GM23248 (cell line): ENCODE data around the gene KIFAP3. TPM values are rescaled to one million over a fixed set of nuclear protein-coding genes. Genes with fewer than 3 reads are reported as not detected.
"Not testable (repeated sequence)": the region's sequence is repeated elsewhere in the genome, so short reads cannot be mapped to it uniquely, and the experiment has no call there.

ENCODE experiments used
- DNase-seq: peaks from one replicate; pipeline ENCODE4 v3.0.0-alpha.2; 2015
- H2AFZ ChIP-seq: fragments of 200-600 bp; sonication (generic); 2 replicates; pipeline ENCODE4 v1.6.1; 2016; ENCODE audit warnings: antibody characterized with exemption
- H3F3A ChIP-seq: fragments of 200-600 bp; sonication (generic); 2 replicates; pipeline ENCODE4 v1.6.1; 2016; ENCODE audit warnings: mild to moderate bottlenecking, antibody characterized with exemption, mixed run types; ENCODE audit not compliant: insufficient read depth
- H3K27ac ChIP-seq: fragments of 200-600 bp; sonication (generic); 2 replicates; pipeline ENCODE4 v1.5.1; 2016; ENCODE audit warnings: mild to moderate bottlenecking
- H3K27me3 ChIP-seq: fragments of 200-600 bp; sonication (generic); replicated peaks from 2 replicates; pipeline ENCODE4 v1.6.1; 2016; ENCODE audit warnings: mild to moderate bottlenecking; ENCODE audit not compliant: insufficient read depth
- H3K36me3 ChIP-seq: fragments of 200-600 bp; sonication (generic); 2 replicates; pipeline ENCODE4 v1.6.1; 2016; ENCODE audit warnings: low read depth, mild to moderate bottlenecking
- H3K4me1 ChIP-seq: fragments of 200-600 bp; sonication (generic); 2 replicates; pipeline ENCODE4 v1.6.1; 2016; ENCODE audit warnings: mild to moderate bottlenecking; ENCODE audit not compliant: insufficient read depth
- H3K4me2 ChIP-seq: fragments of 200-600 bp; sonication (generic); one replicate; pipeline ENCODE4 v1.6.1; 2016; ENCODE audit warnings: mild to moderate bottlenecking; ENCODE audit not compliant: unreplicated experiment
- H3K4me3 ChIP-seq: fragments of 200-600 bp; sonication (generic); 2 replicates; pipeline ENCODE4 v1.5.1; 2016; ENCODE audit warnings: mild to moderate bottlenecking
- H3K79me2 ChIP-seq: fragments of 200-600 bp; sonication (generic); 2 replicates; pipeline ENCODE4 v1.6.1; 2016; ENCODE audit warnings: mild to moderate bottlenecking; ENCODE audit not compliant: insufficient read depth
- H3K9ac ChIP-seq: fragments of 200-600 bp; sonication (generic); 2 replicates; pipeline ENCODE4 v1.6.1; 2016; ENCODE audit warnings: mild to moderate bottlenecking
- H3K9me2 ChIP-seq: fragments of 200-600 bp; sonication (generic); 2 replicates; pipeline ENCODE4 v1.6.1; 2016; ENCODE audit warnings: mixed run types, mild to moderate bottlenecking, moderate library complexity; ENCODE audit not compliant: insufficient read depth
- H3K9me3 ChIP-seq: fragments of 200-600 bp; sonication (generic); one replicate; pipeline ENCODE4 v1.6.1; 2017; ENCODE audit warnings: low read depth
- H4K20me1 ChIP-seq: fragments of 200-600 bp; sonication (generic); 2 replicates; pipeline ENCODE4 v1.6.0; 2016; ENCODE audit not compliant: insufficient read depth
- EZH2 ChIP-seq: fragments of 200-600 bp; sonication (generic); IDR thresholded peaks from 2 replicates; pipeline ENCODE4 v1.6.1; 2018; ENCODE audit warnings: antibody characterized with exemption, mild to moderate bottlenecking; ENCODE audit not compliant: insufficient read depth, poor library complexity, severe bottlenecking
- EZH2phosphoT487 ChIP-seq: fragments of 200-600 bp; sonication (generic); IDR thresholded peaks from 2 replicates; pipeline ENCODE4 v1.6.1; 2018; ENCODE audit warnings: antibody characterized with exemption, moderate library complexity, mild to moderate bottlenecking, low read depth; ENCODE audit not compliant: insufficient read depth
- WGBS, 2 experiments: methylation state at CpG; one replicate each; pipeline ENCODE4 v1.1.6; 2015 to 2017; ENCODE audit warnings: low lambda C conversion rate in 2 of 2, low coverage in 1 of 2; ENCODE audit errors: missing lambda C conversion rate in 2 of 2; 5-methylcytosine and 5-hydroxymethylcytosine counted together
- in situ Hi-C: fragments of 300-500 bp; cut with MboI; formaldehyde crosslinking; loops from 2 replicates; pipeline ENCODE4 v1.15.0; 2020
- polyA plus RNA-seq: library from polyadenylated mRNA; unstranded; fragments of >200 nt; fragmentation: Nextera tagmentation; extraction: Ambion mirVana; gene quantifications from 2 replicates; pipeline ENCODE4 v1.2.1, GENCODE V29; 2016
- total RNA-seq: library from RNA; depleted of rRNA; stranded (reverse); fragments of >200 nt; shearing (Covaris generic); gene quantifications from 2 replicates; pipeline ENCODE4 v1.2.3, GENCODE V29; 2014

The KIFAP3 gene
- total and polyA plus RNA-seq, 2 experiments from 2014 or later = 23.1 to 30.7 TPM

DNA sequence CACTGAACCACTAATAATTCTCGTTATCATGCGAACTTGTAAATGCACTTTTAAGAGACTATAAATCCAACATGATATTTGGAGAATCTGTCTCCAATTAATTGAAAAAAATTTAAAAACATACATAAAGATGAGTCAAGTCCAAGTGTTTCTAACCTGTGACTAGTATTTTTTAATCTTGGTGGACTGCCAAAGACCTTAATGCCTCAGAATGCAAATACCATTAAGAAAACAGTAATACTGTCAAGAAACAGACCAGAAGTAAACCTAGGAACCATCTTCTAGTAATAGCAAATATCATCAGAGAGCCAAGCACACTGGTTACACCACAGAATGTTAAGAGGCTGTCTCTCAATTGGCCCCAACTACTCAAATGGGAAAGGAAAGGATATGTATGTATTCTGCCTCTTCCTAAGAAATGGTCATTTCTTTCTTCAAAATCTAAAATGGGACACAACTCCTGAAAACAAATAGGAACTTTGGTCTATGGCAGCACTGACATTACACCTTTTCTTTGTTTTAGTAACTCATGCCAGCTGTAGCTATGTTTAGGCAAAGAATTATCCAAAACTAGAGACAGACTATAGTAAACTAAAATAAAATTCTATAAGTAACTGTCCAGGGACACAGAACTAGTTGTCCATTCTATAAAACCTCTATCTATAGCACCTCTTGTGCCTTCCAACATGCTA, 196.5 kb downstream of the KIFAP3 start:
- Histone ChIP-seq H3K9ac (no peak overlapping the region), H3F3A (peaks cover 32% of the 10 kb centered on the region), H3K9me2 (no peaks in the 10 kb centered on the region; the same call in 1 of the 2 replicates), H4K20me1 (no peaks in the 10 kb centered on the region), H3K27me3 (no peaks in the 10 kb centered on the region), H3K79me2 (peaks cover 18% of the 10 kb centered on the region; the same call in 1 of the 2 replicates), H3K9me3 (no peaks in the 10 kb centered on the region), H3K4me1 (peaks cover 43% of the 10 kb centered on the region), H3K4me2 (peak overlapping the region; percentile 45), H3K36me3 (peaks cover 27% of the 10 kb centered on the region), H3K27ac (peak overlapping the region; percentile 36; the same call in 1 of the 2 replicates), H2AFZ (no peak overlapping the region), H3K4me3 (no peak overlapping the region)
- TF ChIP-seq EZH2 (no peak), EZH2phosphoT487 (no peak)
- DNase-seq = peak; percentile 63
- WGBS, 2 experiments = 89 to 97% methylated on average over 2 of the region's 2 CpGs
- in situ Hi-C loops = no loop called here

DNA sequence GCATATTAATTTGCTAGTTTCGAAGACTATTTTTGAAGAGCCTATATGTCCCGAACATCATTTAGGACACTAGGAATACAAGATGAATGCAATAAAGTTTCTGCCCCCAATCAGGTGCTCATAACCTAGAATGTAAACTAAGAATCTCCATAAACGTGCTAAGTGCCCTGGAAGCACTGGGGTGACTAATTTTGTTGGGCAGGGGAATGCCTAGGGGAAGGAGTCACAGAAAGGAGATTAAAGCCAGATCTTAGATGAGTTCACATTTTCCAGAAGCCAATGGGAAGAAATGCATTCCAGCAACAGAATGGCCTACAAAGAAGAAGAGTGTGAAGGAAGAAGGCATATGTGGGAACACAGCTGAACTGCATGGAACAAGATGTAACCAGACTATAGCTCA, 200.3 kb downstream of the KIFAP3 start:
- H3K27ac ChIP-seq = peak overlapping the region; percentile 82
- H2AFZ ChIP-seq = no peak overlapping the region
- H3K27me3 ChIP-seq = no peaks in the 10 kb centered on the region
- H3K79me2 ChIP-seq = peaks cover 15% of the 10 kb centered on the region; the same call in 1 of the 2 replicates
- H3K4me3 ChIP-seq = no peak overlapping the region
- DNase-seq = peak; percentile 92
- no peaks in the 10 kb centered on the region for H3K9me3 ChIP-seq
- peaks cover 32% of the 10 kb centered on the region for H3F3A ChIP-seq
- WGBS, 2 experiments = 64 to 67% methylated on average over 3 of the region's 3 CpGs
- peaks cover 36% of the 10 kb centered on the region for H3K4me1 ChIP-seq
- peaks cover 62% of the 10 kb centered on the region for H3K36me3 ChIP-seq
- peak overlapping the region; percentile 6 for H3K4me2 ChIP-seq
- in situ Hi-C loops = no loop called here
- no peaks in the 10 kb centered on the region for H4K20me1 ChIP-seq
- H3K9me2 ChIP-seq = no peaks in the 10 kb centered on the region; the same call in 1 of the 2 replicates
- H3K9ac ChIP-seq = peak overlapping the region; percentile 26
- no peak for TF ChIP-seq EZH2phosphoT487
- no peak for TF ChIP-seq EZH2

DNA sequence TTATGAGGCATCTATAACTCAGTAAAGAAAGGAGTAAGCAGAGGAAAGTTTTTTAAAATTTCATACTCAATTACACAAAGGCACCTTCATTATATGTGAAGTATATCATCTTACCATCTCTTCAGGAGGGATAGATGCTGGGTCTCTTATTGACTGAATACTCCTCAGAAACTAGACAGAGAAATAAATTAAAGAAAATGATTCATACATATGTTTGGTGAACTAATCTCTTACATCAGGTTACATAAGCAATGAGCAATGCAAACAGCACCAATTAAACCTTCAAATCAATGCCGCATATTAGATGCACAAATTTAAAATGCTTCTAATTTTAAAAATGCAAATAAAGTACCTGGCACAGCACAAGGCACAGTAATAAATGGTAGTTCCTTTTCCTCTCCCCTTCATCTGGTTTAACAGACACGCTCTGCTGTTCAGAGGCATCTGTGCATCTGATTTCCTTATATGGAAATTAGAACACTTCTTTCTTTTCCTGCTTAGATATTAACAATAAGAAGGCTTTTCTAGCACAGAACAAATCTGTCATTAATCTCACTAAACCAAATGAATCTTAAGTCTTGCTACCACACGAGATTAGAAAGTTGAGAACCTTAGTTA, 200.8 kb downstream of the KIFAP3 start:
- no peaks in the 10 kb centered on the region for H3K27me3 ChIP-seq
- TF ChIP-seq EZH2 (no peak), EZH2phosphoT487 (no peak)
- H3K9ac ChIP-seq = peak overlapping the region; percentile 9; the same call in 1 of the 2 replicates
- no peaks in the 10 kb centered on the region; the same call in 1 of the 2 replicates for H3K9me2 ChIP-seq
- no peaks in the 10 kb centered on the region for H4K20me1 ChIP-seq
- peaks cover 10% of the 10 kb centered on the region; the same call in 1 of the 2 replicates for H3K79me2 ChIP-seq
- no peak overlapping the region for H3K4me3 ChIP-seq
- no peaks in the 10 kb centered on the region for H3K9me3 ChIP-seq
- H3K36me3 ChIP-seq = peaks cover 64% of the 10 kb centered on the region
- DNase-seq = peak; percentile 43
- peaks cover 35% of the 10 kb centered on the region for H3K4me1 ChIP-seq
- H3K4me2 ChIP-seq = peak overlapping the region; percentile 6
- H2AFZ ChIP-seq = no peak overlapping the region
- in situ Hi-C loops = no loop called here
- peak overlapping the region; percentile 82 for H3K27ac ChIP-seq
- 83 to 86% methylated on average over 3 of the region's 3 CpGs for WGBS, 2 experiments
- H3F3A ChIP-seq = peaks cover 29% of the 10 kb centered on the region

DNA sequence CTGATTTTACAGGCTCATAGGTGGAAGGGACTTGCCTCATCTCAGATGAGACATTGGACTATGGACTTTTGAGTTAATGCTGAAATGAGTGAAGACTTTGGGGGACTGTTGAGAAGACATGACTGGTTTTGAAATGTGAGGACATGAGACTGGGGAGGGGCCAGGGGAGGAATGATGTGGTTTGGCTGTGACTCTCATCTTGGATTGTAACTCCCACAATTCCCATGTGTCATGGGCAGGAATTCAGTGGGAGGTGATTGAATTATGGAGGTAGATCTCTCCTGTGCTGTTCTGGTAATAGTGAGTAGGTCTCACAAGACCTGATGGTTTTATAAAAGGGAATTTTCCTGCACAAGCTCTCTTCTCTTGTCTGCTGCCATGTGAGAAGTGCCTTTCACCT, 201.6 kb downstream of the KIFAP3 start:
- Histone ChIP-seq H3K79me2 (peaks cover 7% of the 10 kb centered on the region; the same call in 1 of the 2 replicates), H3K9me2 (no peaks in the 10 kb centered on the region; the same call in 1 of the 2 replicates), H3K4me3 (no peak overlapping the region), H2AFZ (no peak overlapping the region), H3K4me1 (peaks cover 27% of the 10 kb centered on the region), H3K36me3 (peaks cover 68% of the 10 kb centered on the region), H3K27me3 (no peaks in the 10 kb centered on the region), H4K20me1 (no peaks in the 10 kb centered on the region), H3F3A (peaks cover 21% of the 10 kb centered on the region), H3K9me3 (no peaks in the 10 kb centered on the region), H3K27ac (peak overlapping the region; percentile 82), H3K4me2 (no peak overlapping the region), H3K9ac (no peak overlapping the region)
- TF ChIP-seq EZH2 (no peak), EZH2phosphoT487 (no peak)
- peak; percentile 34 for DNase-seq
- in situ Hi-C loops = no loop called here

DNA sequence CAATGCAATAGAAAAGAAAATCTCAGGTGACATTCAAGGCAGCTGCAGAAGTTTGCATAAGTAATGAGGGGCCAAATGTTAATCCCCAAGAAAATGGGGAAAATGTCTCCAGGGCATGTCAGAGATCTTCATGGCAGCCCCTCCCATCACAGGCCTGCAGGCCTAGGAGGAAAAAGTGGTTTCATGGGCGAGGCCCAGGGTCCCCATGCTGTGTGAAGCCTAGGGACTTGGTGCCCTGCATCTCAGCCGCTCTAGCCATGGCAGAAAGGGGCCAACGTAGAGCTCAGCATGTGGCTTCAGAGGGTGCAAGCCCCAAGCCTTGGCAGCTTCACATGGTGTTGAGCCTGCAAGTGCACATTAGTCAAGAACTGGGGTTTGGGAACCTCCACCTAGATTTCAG, 202.5 kb downstream of the KIFAP3 start:
- H4K20me1 ChIP-seq, H3K9ac ChIP-seq, DNase-seq, H3K79me2 ChIP-seq, H3K4me3 ChIP-seq, H2AFZ ChIP-seq, H3K9me3 ChIP-seq, H3K27ac ChIP-seq, in situ Hi-C loops, H3K9me2 ChIP-seq, H3K27me3 ChIP-seq, H3K4me2 ChIP-seq: not testable (repeated sequence)
- peaks cover 17% of the 10 kb centered on the region for H3F3A ChIP-seq
- 92 to 94% methylated on average over 3 of the region's 3 CpGs for WGBS, 2 experiments
- peaks cover 22% of the 10 kb centered on the region for H3K4me1 ChIP-seq
- peaks cover 62% of the 10 kb centered on the region for H3K36me3 ChIP-seq
